22Rv1 (cell line): ENCODE results near the gene IFITM10.

Experiments used
- CTCF ChIP-seq: fragments of 450-650 bp; IDR thresholded peaks from 2 replicates; pipeline ENCODE4 v1.5.1; 2017; ENCODE audit warnings: mild to moderate bottlenecking
- ZFX ChIP-seq: fragments of 450-650 bp; IDR thresholded peaks from 2 replicates; pipeline ENCODE4 v1.6.1; 2017; ENCODE audit warnings: antibody characterized with exemption, borderline replicate concordance

GRCh38 chr11:1771273-1771672 lies 20.9 kb upstream of the IFITM10 start:
- TF ChIP-seq CTCF (no peak), ZFX (no peak)
